ENCODE measurements around the gene TMEM165.

Gene TMEM165

GRCh38 chr4:55406545-55406944, 10.8 kb downstream of the TMEM165 start:
- no peak for DNase-seq (ENCODE audit: low read depth in 2 of 2)

GRCh38 chr4:55407119-55407518, 11.4 kb downstream of the TMEM165 start:
- DNase-seq (ENCODE audit: low read depth in 2 of 2) = no peak

GRCh38 chr4:55407764-55408163, 12.0 kb downstream of the TMEM165 start:
- no peak for DNase-seq (ENCODE audit: low read depth in 2 of 2)

GRCh38 chr4:55409468-55410171, 13.9 kb downstream of the TMEM165 start:
- DNase-seq (ENCODE audit: low read depth in 2 of 2) = no peak

- no peak for DNase-seq (ENCODE audit: low read depth in 2 of 2)
These were observed 14.7 kb downstream of the TMEM165 start for GRCh38 chr4:55410431-55410830.

GRCh38 chr4:55411621-55412020, 15.9 kb downstream of the TMEM165 start:
- no peak for DNase-seq (ENCODE audit: low read depth in 2 of 2)

GRCh38 chr4:55416176-55416575, 20.4 kb downstream of the TMEM165 start:
- DNase-seq (ENCODE audit: low read depth in 2 of 2) = no peak

- DNase-seq (ENCODE audit: low read depth in 2 of 2) = no peak
These were observed 29.0 kb downstream of the TMEM165 start for GRCh38 chr4:55424791-55425190.

GRCh38 chr4:55431710-55432336, 36.1 kb downstream of the TMEM165 start:
- no peak for DNase-seq (ENCODE audit: low read depth in 2 of 2)

GRCh38 chr4:55435141-55435841, 39.5 kb downstream of the TMEM165 start:
- no peak for DNase-seq (ENCODE audit: low read depth in 2 of 2)

- DNase-seq (ENCODE audit: low read depth in 2 of 2) = no peak
These were observed 41.6 kb downstream of the TMEM165 start for GRCh38 chr4:55437356-55437796.

- no peak for DNase-seq (ENCODE audit: low read depth in 2 of 2)
These were observed 42.1 kb downstream of the TMEM165 start for GRCh38 chr4:55437823-55438222.

- no peak for DNase-seq (ENCODE audit: low read depth in 2 of 2)
These were observed 42.6 kb downstream of the TMEM165 start for GRCh38 chr4:55438314-55438713.

GRCh38 chr4:55439023-55439422, 43.3 kb downstream of the TMEM165 start:
- no peak for DNase-seq (ENCODE audit: low read depth in 2 of 2)

- no peak for DNase-seq (ENCODE audit: low read depth in 2 of 2)
These were observed 45.0 kb downstream of the TMEM165 start for GRCh38 chr4:55440786-55441185.

- no peak for DNase-seq (ENCODE audit: low read depth in 2 of 2)
These were observed 46.8 kb downstream of the TMEM165 start for GRCh38 chr4:55442541-55442940.

GRCh38 chr4:55444827-55445226, 49.1 kb downstream of the TMEM165 start:
- DNase-seq (ENCODE audit: low read depth in 2 of 2) = no peak

- DNase-seq (ENCODE audit: low read depth in 2 of 2) = no peak
These were observed 50.3 kb downstream of the TMEM165 start for GRCh38 chr4:55445921-55446577.

- DNase-seq (ENCODE audit: low read depth in 2 of 2) = no peak
These were observed 50.8 kb downstream of the TMEM165 start for GRCh38 chr4:55446578-55446922.

- DNase-seq (ENCODE audit: low read depth in 2 of 2) = no peak
These were observed 51.5 kb downstream of the TMEM165 start for GRCh38 chr4:55447108-55447708.

GRCh38 chr4:55447831-55448230, 52.1 kb downstream of the TMEM165 start:
- DNase-seq (ENCODE audit: low read depth in 2 of 2) = no peak

- DNase-seq (ENCODE audit: low read depth in 2 of 2) = no peak
These were observed 54.8 kb downstream of the TMEM165 start for GRCh38 chr4:55450566-55450965.
